ENCODE measurements around the gene OSBPL9. TPM values are rescaled to one million over a fixed set of nuclear protein-coding genes. Genes with fewer than 3 reads are reported as not detected.

The OSBPL9 gene
- total and polyA plus RNA-seq, 9 of the 15 experiments (the other 6 are each of a cell fraction or from before 2014, with no cell fraction given) = 43.9 to 217 (median 170) TPM

GRCh38 chr1:51610637-51611036, 6.3 kb upstream of the OSBPL9 start:
- no peaks in the 10 kb centered on the region for H3K36me3 ChIP-seq (ENCODE audit: control insufficient read depth, insufficient read depth, low read length)
- intact Hi-C loops (cut with micrococcal nuclease) = no loop called here
- no peaks in the 10 kb centered on the region for H3K79me2 ChIP-seq (ENCODE audit: control insufficient read depth, insufficient read depth, low read length)
- FAIRE-seq (no peak), ATAC-seq (peak; percentile 57), DNase-seq (ENCODE audit: extremely low read depth in 1 of 4, low spot score in 3 of 4) (no peak)
- H3K27me3 ChIP-seq (ENCODE audit: control insufficient read depth in 2 of 2, insufficient read depth in 2 of 2, low read length in 2 of 2) = no peaks in the 10 kb centered on the region
- no TSS peak for BruUV-seq (replicated peaks)
- no peak for TF ChIP-seq NFIC (IDR thresholded peaks at IDR 0.05)
- no peak for TF ChIP-seq PKNOX1 (IDR thresholded peaks at IDR 0.05)
- no peak for TF ChIP-seq ZNF324 (CRISPR knock-in tag; IDR thresholded peaks at IDR 0.05)
- no peak overlapping the region for H3K4me3 ChIP-seq
- H3K9me1 ChIP-seq (ENCODE audit: control insufficient read depth, insufficient read depth, low read length) = no peaks in the 10 kb centered on the region
- H3K9ac ChIP-seq (ENCODE audit: insufficient read depth in 1 of 2, low read depth in 2 of 2, low read length in 2 of 2) = peak overlapping the region in 1 of 2 experiments; percentile 10; a peak in 1 of 4 replicates
- ChIA-PET POLR2A (interaction anchor here (0.5 to 2.9 kb wide), 4 partner anchors 10 to 1057 kb away, joined by 3 to 11 read pairs (median 6); no protein-coding TSS in a partner anchor), CTCF (ENCODE audit: low intra/inter-chr PET ratio) (no interaction called here)
- H4K20me1 ChIP-seq (replicated peaks; ENCODE audit: control insufficient read depth, insufficient read depth, low read length) = no peaks in the 10 kb centered on the region
- in situ Hi-C loops (cut with MboI) = no loop called here
- H3K27ac ChIP-seq (ENCODE audit: extremely low read depth, low read depth, low read length) = no peak overlapping the region
- H3K4me2 ChIP-seq (ENCODE audit: insufficient read depth, low read length) = no peak overlapping the region
- peak overlapping the region; percentile 49 for H2AFZ ChIP-seq (ENCODE audit: low read depth, low read length)
- H3K9me3 ChIP-seq (replicated peaks; ENCODE audit: control insufficient read depth, insufficient read depth, low read depth, low read length) = no peaks in the 10 kb centered on the region
- WGBS (ENCODE audit: insufficient coverage, low coverage, missing lambda C conversion rate) = 43% methylated on average over 4 of the region's 4 CpGs
- peaks cover 0 to 15% of the 10 kb centered on the region in 2 experiments; a peak in 3 of 5 replicates for H3K4me1 ChIP-seq (replicated peaks in 1 of 2; ENCODE audit: control insufficient read depth in 2 of 2, insufficient read depth in 2 of 2, low read length in 2 of 2)

DNA sequence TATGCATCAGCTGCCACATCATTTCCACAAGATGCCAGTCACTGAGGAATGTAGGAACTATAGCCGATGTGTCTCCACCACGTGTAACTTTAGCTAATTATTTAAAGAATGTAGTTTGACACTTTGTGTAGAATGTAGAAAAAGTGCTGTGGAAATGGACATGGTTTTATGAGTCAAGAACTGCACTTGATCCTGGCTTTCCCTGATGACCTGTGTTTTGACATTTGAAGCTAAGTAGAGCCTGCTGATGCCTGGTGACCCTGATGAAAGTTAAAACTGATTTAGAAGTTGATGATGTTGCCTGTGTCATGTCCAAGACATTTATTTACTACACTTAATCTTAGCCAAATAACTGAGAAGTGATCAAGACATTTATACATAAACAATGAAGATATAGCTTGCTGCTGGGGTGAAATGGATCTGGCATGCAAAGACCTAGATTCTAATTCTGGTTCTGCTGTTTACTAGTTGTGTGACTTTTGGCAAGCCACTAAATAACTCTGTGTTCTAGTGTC, 4.4 kb upstream of the OSBPL9 start:
- intact Hi-C loops (cut with micrococcal nuclease) (no loop called here), in situ Hi-C loops (cut with MboI) (no loop called here)
- no peak for DNase-seq (ENCODE audit: extremely low read depth in 1 of 4, low spot score in 3 of 4)
- H3K4me1 ChIP-seq (replicated peaks in 1 of 2; ENCODE audit: control insufficient read depth in 2 of 2, insufficient read depth in 2 of 2, low read length in 2 of 2) = peaks cover 7 to 15% of the 10 kb centered on the region in 2 experiments; a peak in 4 of 5 replicates
- CTCF ChIA-PET (ENCODE audit: low intra/inter-chr PET ratio) = no interaction called here
- peak overlapping the region; percentile 46 for H2AFZ ChIP-seq (ENCODE audit: low read depth, low read length)
- peaks cover 6% of the 10 kb centered on the region for H3K79me2 ChIP-seq (ENCODE audit: control insufficient read depth, insufficient read depth, low read length)
- no peaks in the 10 kb centered on the region for H3K9me3 ChIP-seq (replicated peaks; ENCODE audit: control insufficient read depth, insufficient read depth, low read depth, low read length)
- 21% methylated on average over 2 of the region's 2 CpGs for WGBS (ENCODE audit: insufficient coverage, low coverage, missing lambda C conversion rate)
- no peak for ATAC-seq
- no peaks in the 10 kb centered on the region for H3K27me3 ChIP-seq (ENCODE audit: control insufficient read depth in 2 of 2, insufficient read depth in 2 of 2, low read length in 2 of 2)
- BruUV-seq (replicated peaks) = no TSS peak
- TF ChIP-seq TBP (optimal IDR thresholded peaks at IDR 0.05; ENCODE audit: low read depth, low read length) = no peak
- 0 out of 2 replicates have a peak, but pooled peaks have one; percentile 13 for TF ChIP-seq MYC (IDR thresholded peaks at IDR 0.05; ENCODE audit: low read depth, low read length)
- no peak for TF ChIP-seq MYC (CRISPR knock-in tag; IDR thresholded peaks at IDR 0.05; ENCODE audit: borderline replicate concordance, low read depth)
- no peaks in the 10 kb centered on the region for H3K9me1 ChIP-seq (ENCODE audit: control insufficient read depth, insufficient read depth, low read length)
- H3K4me3 ChIP-seq = no peak overlapping the region
- FAIRE-seq = no peak
- H3K9ac ChIP-seq (ENCODE audit: insufficient read depth in 1 of 2, low read depth in 2 of 2, low read length in 2 of 2) = no peak overlapping the region
- POLR2A ChIA-PET = interaction anchor here (1.6 to 2.9 kb wide), 3 partner anchors 9 to 11 kb away, joined by 5 to 11 read pairs (median 9); no protein-coding TSS in a partner anchor
- H3K27ac ChIP-seq (ENCODE audit: extremely low read depth, low read depth, low read length) = no peak overlapping the region
- H4K20me1 ChIP-seq (replicated peaks; ENCODE audit: control insufficient read depth, insufficient read depth, low read length) = 0 out of 2 replicates have a peak, but pooled peaks cover under 1% of the 10 kb centered on the region
- no peaks in the 10 kb centered on the region for H3K36me3 ChIP-seq (ENCODE audit: control insufficient read depth, insufficient read depth, low read length)
- no peak overlapping the region for H3K4me2 ChIP-seq (ENCODE audit: insufficient read depth, low read length)
